IMR-90 (cell line): Measurements from ENCODE around the gene GDF9. TPM values are rescaled to one million over a fixed set of nuclear protein-coding genes. Genes with fewer than 3 reads are reported as not detected.

Experiments used
- ATAC-seq: fragments of 200-7000 bp; cut with Tn5 transposase; 2 replicates; pipeline ENCODE4 v1.9.1; 2020; ENCODE audit warnings: low read depth, mild to moderate bottlenecking, moderate library complexity
- BruUV-seq: library from RNA; stranded (reverse); fragments of 400-500 nt; replicated peaks from 2 replicates; lab custom pipeline; 2021; lab: Mats Ljungman, UMichigan
- CTCF ChIA-PET: fragments of 300-600 bp; formaldehyde crosslinking; extraction: SDS; loops from one replicate; lab custom pipeline; 2021; ENCODE audit warnings: antibody characterized with exemption; lab: Yijun Ruan, JAX
- POLR2A ChIA-PET: fragments of 300-600 bp; sonication (Branson Sonifier 250); formaldehyde crosslinking; loops from one replicate; lab custom pipeline; 2022; ENCODE audit warnings: antibody characterized with exemption; ENCODE audit not compliant: unreplicated experiment; lab: Charles Lee
- DNase-seq: peaks from one replicate; pipeline ENCODE4 v3.0.0; 2013
- H2AFZ ChIP-seq: replicated peaks from 2 replicates; pipeline ENCODE3; 2013; ENCODE audit warnings: low read length, mild to moderate bottlenecking; ENCODE audit not compliant: poor library complexity
- H2AK5ac ChIP-seq: 2 replicates; pipeline ENCODE4 v1.6.1; 2013; ENCODE audit warnings: low read depth, low read length, inconsistent platforms
- H2AK9ac ChIP-seq: replicated peaks from 2 replicates; pipeline ENCODE3; 2013; ENCODE audit warnings: mild to moderate bottlenecking, low read depth, low read length, moderate library complexity; ENCODE audit not compliant: poor library complexity
- H2BK120ac ChIP-seq: 2 replicates; pipeline ENCODE4 v1.6.1; 2013; ENCODE audit warnings: low read depth, low read length, inconsistent platforms
- H2BK15ac ChIP-seq: 3 replicates; pipeline ENCODE4 v1.6.1; 2013; ENCODE audit warnings: low read depth, low read length, inconsistent platforms
- H2BK20ac ChIP-seq: 2 replicates; pipeline ENCODE4 v1.6.1; 2013; ENCODE audit warnings: low read depth, mild to moderate bottlenecking, inconsistent platforms, low read length, moderate library complexity
- H2BK5ac ChIP-seq: 2 replicates; pipeline ENCODE4 v1.6.1; 2013; ENCODE audit warnings: mild to moderate bottlenecking, low read depth, low read length, inconsistent platforms; ENCODE audit not compliant: poor library complexity, severe bottlenecking
- H3K14ac ChIP-seq: replicated peaks from 2 replicates; pipeline ENCODE4 v1.6.1; 2013; ENCODE audit warnings: low read depth, low read length, inconsistent platforms
- H3K18ac ChIP-seq: 2 replicates; pipeline ENCODE4 v1.6.1; 2013; ENCODE audit warnings: low read depth, low read length, control low read depth
- H3K23ac ChIP-seq: 2 replicates; pipeline ENCODE4 v1.6.1; 2013; ENCODE audit warnings: low read depth, low read length, inconsistent platforms
- H3K27ac ChIP-seq: 2 replicates; pipeline ENCODE4 v1.5.1; 2013; ENCODE audit warnings: mild to moderate bottlenecking, control low read depth, low read length; ENCODE audit not compliant: insufficient read depth
- H3K27me3 ChIP-seq: 2 replicates; pipeline ENCODE4 v1.6.1; 2013; ENCODE audit warnings: low read length; ENCODE audit not compliant: control insufficient read depth, insufficient read depth
- H3K36me3 ChIP-seq: 2 replicates; pipeline ENCODE4 v1.6.1; 2013; ENCODE audit warnings: low read length, mixed read lengths; ENCODE audit not compliant: control insufficient read depth, insufficient read depth
- H3K4ac ChIP-seq: 2 replicates; pipeline ENCODE4 v1.6.1; 2013; ENCODE audit warnings: low read depth, low read length, inconsistent platforms
- H3K4me1 ChIP-seq: 2 replicates; pipeline ENCODE4 v1.6.1; 2013; ENCODE audit warnings: low read length, mixed read lengths; ENCODE audit not compliant: control insufficient read depth, insufficient read depth
- H3K4me2 ChIP-seq: 2 replicates; pipeline ENCODE4 v1.6.1; 2013; ENCODE audit warnings: low read depth, mild to moderate bottlenecking, control low read depth, low read length, moderate library complexity
- H3K4me3 ChIP-seq: 2 replicates; pipeline ENCODE4 v1.5.1; 2013; ENCODE audit warnings: low read depth, mild to moderate bottlenecking, control low read depth, low read length, moderate library complexity; ENCODE audit not compliant: insufficient read depth
- H3K56ac ChIP-seq: 2 replicates; pipeline ENCODE4 v1.6.1; 2013; ENCODE audit warnings: low read length, inconsistent platforms; ENCODE audit not compliant: insufficient read depth; ENCODE audit errors: extremely low read depth
- H3K79me1 ChIP-seq, 2 experiments: 2 replicates each; pipeline ENCODE4 v1.6.1; 2013; ENCODE audit warnings: low read length in 2 of 2, inconsistent platforms in 1 of 2, low read depth in 1 of 2
- H3K9ac ChIP-seq: 2 replicates; pipeline ENCODE4 v1.6.1; 2013; ENCODE audit warnings: low read depth, low read length, control low read depth
- H3K9me1 ChIP-seq: 2 replicates; pipeline ENCODE4 v1.6.1; 2013; ENCODE audit warnings: low read length, inconsistent platforms; ENCODE audit not compliant: insufficient read depth
- H3K9me3 ChIP-seq: 2 replicates; pipeline ENCODE4 v1.6.1; 2013; ENCODE audit warnings: low read length; ENCODE audit not compliant: control insufficient read depth, insufficient read depth
- H4K20me1 ChIP-seq: 2 replicates; pipeline ENCODE4 v1.6.1; 2013; ENCODE audit warnings: low read length, inconsistent platforms; ENCODE audit not compliant: insufficient read depth
- H4K5ac ChIP-seq: 2 replicates; pipeline ENCODE4 v1.6.1; 2013; ENCODE audit warnings: mild to moderate bottlenecking, low read depth, low read length, control low read depth
- H4K8ac ChIP-seq, 2 experiments: 2 replicates each; pipeline ENCODE4 v1.6.1; 2013; ENCODE audit warnings: low read depth in 2 of 2, low read length in 2 of 2, control low read depth in 1 of 2, inconsistent platforms in 1 of 2
- H4K91ac ChIP-seq: 2 replicates; pipeline ENCODE4 v1.6.1; 2013; ENCODE audit warnings: low read depth, low read length, inconsistent platforms; ENCODE audit not compliant: insufficient read depth
- CEBPB ChIP-seq: IDR thresholded peaks from 2 replicates; pipeline ENCODE4 v1.6.1; 2012; ENCODE audit warnings: low read depth, low read length, improper control_type of control experiment
- CHD1 ChIP-seq: IDR thresholded peaks from 2 replicates; pipeline ENCODE4 v1.6.1; 2012; ENCODE audit warnings: low read depth, low read length, improper control_type of control experiment
- CTCF ChIP-seq: conservative IDR thresholded peaks from 2 replicates; pipeline ENCODE4 v1.5.1; 2012; ENCODE audit warnings: mild to moderate bottlenecking, low read depth, low read length, improper control_type of control experiment
- FOS ChIP-seq: fragments of 150-350 bp; IDR thresholded peaks from 2 replicates; pipeline ENCODE4 v1.6.1; 2016; ENCODE audit warnings: low read depth, low read length
- MAFK ChIP-seq: IDR thresholded peaks from 2 replicates; pipeline ENCODE4 v1.6.1; 2012; ENCODE audit warnings: low read depth, low read length, improper control_type of control experiment
- MXI1 ChIP-seq: IDR thresholded peaks from 2 replicates; pipeline ENCODE4 v1.6.1; 2012; ENCODE audit warnings: low read depth, mild to moderate bottlenecking, low read length, moderate library complexity, borderline replicate concordance
- RAD21 ChIP-seq: IDR thresholded peaks from 2 replicates; pipeline ENCODE4 v1.6.1; 2012; ENCODE audit warnings: low read length, improper control_type of control experiment
- RCOR1 ChIP-seq: IDR thresholded peaks from 2 replicates; pipeline ENCODE4 v1.6.1; 2012; ENCODE audit warnings: mild to moderate bottlenecking, low read length, improper control_type of control experiment; ENCODE audit not compliant: insufficient replicate concordance
- RFX5 ChIP-seq: IDR thresholded peaks from 2 replicates; pipeline ENCODE4 v1.8.0; 2012; ENCODE audit warnings: low read depth, mild to moderate bottlenecking, low read length, moderate library complexity
- SMC3 ChIP-seq: fragments of 150-350 bp; IDR thresholded peaks from 2 replicates; pipeline ENCODE4 v1.6.1; 2016; ENCODE audit warnings: low read depth, mild to moderate bottlenecking, antibody characterized with exemption, low read length, moderate library complexity
- USF2 ChIP-seq: fragments of 150-350 bp; IDR thresholded peaks from 2 replicates; pipeline ENCODE4 v1.6.1; 2017; ENCODE audit warnings: mild to moderate bottlenecking, antibody characterized with exemption, low read length, low read depth
- WGBS, 2 experiments: methylation state at CpG; one replicate each; pipeline versions ENCODE4 v1.1.5 to v1.1.7; 2013; ENCODE audit warnings: missing lambda C conversion rate in 2 of 2; ENCODE audit not compliant: insufficient read length in 1 of 2; ENCODE audit errors: extremely low coverage in 2 of 2; 5-methylcytosine and 5-hydroxymethylcytosine counted together
- dilution Hi-C: fragments of 300-500 bp; cut with HindIII; formaldehyde crosslinking; loops from one replicate; pipeline ENCODE4 v1.14.3; 2018; ENCODE audit warnings: low sequenced_read_pairs; ENCODE audit not compliant: unreplicated experiment
- in situ Hi-C: fragments of 300-500 bp; cut with MboI; formaldehyde crosslinking; loops from 3 replicates; pipeline ENCODE4 v1.14.3; 2019; ENCODE audit warnings: low sequenced_read_pairs, inconsistent platforms, mixed read lengths
- intact Hi-C: fragments of 100-400 bp; cut with micrococcal nuclease; formaldehyde crosslinking; loops from 2 replicates; pipeline ENCODE4 v1.10.0; 2022
- polyA plus RNA-seq, 3 experiments: library from polyadenylated mRNA; depleted of rRNA; stranded (reverse); fragments of >200 nt; gene quantifications; 2 replicates each; pipeline ENCODE4 v1.2.3, GENCODE V29; 2012; ENCODE audit warnings: low replicate concordance in 1 of 3
- total RNA-seq: library from RNA; depleted of rRNA; stranded (reverse); fragments of >200 nt; gene quantifications from 2 replicates; pipeline ENCODE4 v1.2.3, GENCODE V29; 2012
- TF ChIP-seq, protein P1 (sequence below): fragments of 150-350 bp; IDR thresholded peaks from 2 replicates; pipeline ENCODE4 v1.6.1; 2016; ENCODE audit warnings: low read depth, mild to moderate bottlenecking, low read length, moderate library complexity, borderline replicate concordance

The GDF9 gene
- total and polyA plus RNA-seq, 2 of the 4 experiments (the other 2 are of a cell fraction), result 0.18 to 0.21 TPM

DNA sequence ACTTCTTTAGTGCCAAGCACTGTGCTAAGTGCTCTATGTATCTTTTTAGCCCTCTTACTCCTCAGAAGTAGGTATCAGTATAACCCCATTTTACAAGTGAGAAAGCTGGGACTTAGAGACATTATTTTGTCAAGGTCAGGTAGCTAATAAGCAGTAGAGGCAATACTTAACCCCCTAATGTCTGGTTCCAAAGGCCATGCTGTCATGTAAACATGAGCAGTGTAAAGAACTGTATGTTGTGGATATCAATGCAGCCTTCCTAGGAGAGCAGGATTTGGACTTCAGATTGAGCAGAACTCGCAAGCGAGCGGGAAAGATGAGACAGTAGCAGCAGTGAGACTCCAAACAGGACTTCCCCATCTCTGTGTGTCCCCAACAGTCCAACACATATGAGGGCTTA is 32.2 kb downstream of the GDF9 start:
- no CpG with 5 or more reads among the region's 3 CpGs for WGBS, 2 experiments
- CTCF ChIA-PET, result no interaction called here
- TF ChIP-seq CEBPB (no peak), MAFK (no peak), MXI1 (no peak), SMC3 (no peak), RCOR1 (no peak), RAD21 (no peak), USF2 (no peak), FOS (no peak), CHD1 (no peak), RFX5 (no peak), CTCF (no peak)
- TF ChIP-seq, protein P1, sequence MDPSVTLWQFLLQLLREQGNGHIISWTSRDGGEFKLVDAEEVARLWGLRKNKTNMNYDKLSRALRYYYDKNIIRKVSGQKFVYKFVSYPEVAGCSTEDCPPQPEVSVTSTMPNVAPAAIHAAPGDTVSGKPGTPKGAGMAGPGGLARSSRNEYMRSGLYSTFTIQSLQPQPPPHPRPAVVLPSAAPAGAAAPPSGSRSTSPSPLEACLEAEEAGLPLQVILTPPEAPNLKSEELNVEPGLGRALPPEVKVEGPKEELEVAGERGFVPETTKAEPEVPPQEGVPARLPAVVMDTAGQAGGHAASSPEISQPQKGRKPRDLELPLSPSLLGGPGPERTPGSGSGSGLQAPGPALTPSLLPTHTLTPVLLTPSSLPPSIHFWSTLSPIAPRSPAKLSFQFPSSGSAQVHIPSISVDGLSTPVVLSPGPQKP, result no peak

More for the DNA sequence above, 32.2 kb downstream of the GDF9 start:
- POLR2A ChIA-PET, result no interaction called here
- H3K18ac ChIP-seq, result no peak overlapping the region
- H3K27ac ChIP-seq, result no peak overlapping the region
- no peaks in the 10 kb centered on the region for H3K36me3 ChIP-seq
- H3K4ac ChIP-seq, result no peak overlapping the region
- H3K27me3 ChIP-seq, result no peaks in the 10 kb centered on the region
- dilution Hi-C loops (no loop called here), in situ Hi-C loops (no loop called here), intact Hi-C loops (no loop called here)
- H3K4me1 ChIP-seq, result peaks cover 5% of the 10 kb centered on the region; the same call in 1 of the 2 replicates
- H4K20me1 ChIP-seq, result no peaks in the 10 kb centered on the region
- H3K79me1 ChIP-seq, result peaks cover 5 to 11% of the 10 kb centered on the region in 2 experiments; a peak in 2 of 4 replicates
- no peak overlapping the region for H2AK9ac ChIP-seq
- H2AK5ac ChIP-seq, result no peak overlapping the region
- H2AFZ ChIP-seq, result no peak overlapping the region
- H4K8ac ChIP-seq, result no peak overlapping the region
- H3K9me3 ChIP-seq, result no peaks in the 10 kb centered on the region
- H3K56ac ChIP-seq, result no peak overlapping the region
- peaks cover 4% of the 10 kb centered on the region for H3K9me1 ChIP-seq
- H2BK20ac ChIP-seq, result no peak overlapping the region
- H2BK15ac ChIP-seq, result no peak overlapping the region
- no peak overlapping the region for H4K91ac ChIP-seq
- no TSS peak for BruUV-seq
- H3K14ac ChIP-seq, result no peak overlapping the region
- no peak overlapping the region for H3K4me3 ChIP-seq
- ATAC-seq (no peak), DNase-seq (no peak)
- H3K23ac ChIP-seq, result no peak overlapping the region
- no peak overlapping the region for H3K9ac ChIP-seq
- no peak overlapping the region for H4K5ac ChIP-seq
- H2BK120ac ChIP-seq, result no peak overlapping the region
- no peak overlapping the region for H3K4me2 ChIP-seq
- no peak overlapping the region for H2BK5ac ChIP-seq
